Endodermal cell (in vitro differentiated cells): Measurements from ENCODE around the gene TNS3. TPM values are rescaled to one million over a fixed set of nuclear protein-coding genes. Genes with fewer than 3 reads are reported as not detected.

ENCODE experiments used
- DNase-seq: peaks from one replicate; pipeline ENCODE4 v3.0.0-alpha.2; 2017
- H3K27ac ChIP-seq: 2 replicates; pipeline ENCODE4 v1.5.1; 2013; ENCODE audit warnings: mild to moderate bottlenecking, low read depth, low read length, moderate library complexity
- H3K27me3 ChIP-seq: 2 replicates; pipeline ENCODE4 v1.6.1; 2013; ENCODE audit warnings: mild to moderate bottlenecking, low read length, moderate library complexity; ENCODE audit not compliant: insufficient read depth, control insufficient read depth, poor library complexity, severe bottlenecking
- H3K36me3 ChIP-seq: 2 replicates; pipeline ENCODE4 v1.7.0; 2013; ENCODE audit warnings: mild to moderate bottlenecking, low read length, moderate library complexity; ENCODE audit not compliant: control insufficient read depth, insufficient read depth
- H3K4me1 ChIP-seq: one replicate; pipeline ENCODE4 v1.7.0; 2013; ENCODE audit warnings: low read length; ENCODE audit not compliant: control insufficient read depth, insufficient read depth
- H3K4me3 ChIP-seq: 2 replicates; pipeline ENCODE4 v1.5.1; 2013; ENCODE audit warnings: mild to moderate bottlenecking, low read length, moderate library complexity
- H3K9ac ChIP-seq: 2 replicates; pipeline ENCODE4 v1.6.1; 2013; ENCODE audit warnings: mild to moderate bottlenecking, low read length, moderate library complexity; ENCODE audit not compliant: poor library complexity, severe bottlenecking; ENCODE audit errors: extremely low read depth
- H3K9me3 ChIP-seq: 2 replicates; pipeline ENCODE4 v1.6.1; 2013; ENCODE audit warnings: mild to moderate bottlenecking, low read length, moderate library complexity; ENCODE audit not compliant: control insufficient read depth
- H3K27ac Mint-ChIP-seq: 2 replicates; pipeline ENCODE4 v1.8.0; 2020; ENCODE audit warnings: mixed read lengths
- H3K27me3 Mint-ChIP-seq: 2 replicates; pipeline ENCODE4 v1.8.0; 2021; ENCODE audit warnings: mild to moderate bottlenecking, mixed read lengths; ENCODE audit not compliant: insufficient read depth
- H3K36me3 Mint-ChIP-seq: 2 replicates; pipeline ENCODE4 v1.8.0; 2020; ENCODE audit warnings: low read depth, mixed read lengths
- H3K4me1 Mint-ChIP-seq: 2 replicates; pipeline ENCODE4 v1.8.0; 2020; ENCODE audit warnings: mixed read lengths
- H3K4me3 Mint-ChIP-seq: 2 replicates; pipeline ENCODE4 v1.8.0; 2020; ENCODE audit warnings: mild to moderate bottlenecking, moderate library complexity, mixed read lengths
- H3K9me3 Mint-ChIP-seq: 2 replicates; pipeline ENCODE4 v1.8.0; 2020; ENCODE audit warnings: mild to moderate bottlenecking, mixed read lengths
- WGBS, 2 experiments: methylation state at CpG; one replicate each; pipeline versions ENCODE4 v1.1.5 to v1.1.7; 2013; ENCODE audit warnings: missing lambda C conversion rate in 2 of 2, mixed read lengths in 1 of 2; ENCODE audit not compliant: insufficient coverage in 1 of 2, insufficient read length in 1 of 2; 5-methylcytosine and 5-hydroxymethylcytosine counted together
- total RNA-seq, 2 donors: library from RNA; stranded (reverse); fragmentation: NEBNext Ultra II Directional in 1 of 2; extraction: Animal tissue kit (Norgen Biotek cat#: 25700) in 1 of 2; gene quantifications; 2 replicates in 1 of 2; 3 replicates in 1 of 2; pipeline ENCODE4 v1.2.1, GENCODE V29; 2021
- TF ChIP-seq, protein P1 (sequence below): fragments of 200-600 bp; sonication (generic); conservative IDR thresholded peaks from 2 replicates; pipeline ENCODE4 v1.5.0; 2021; ENCODE audit warnings: antibody characterized with exemption, mild to moderate bottlenecking

The TNS3 gene
- total RNA-seq, 2 donors from 2014 or later = 33.8 to 38.5 TPM

DNA sequence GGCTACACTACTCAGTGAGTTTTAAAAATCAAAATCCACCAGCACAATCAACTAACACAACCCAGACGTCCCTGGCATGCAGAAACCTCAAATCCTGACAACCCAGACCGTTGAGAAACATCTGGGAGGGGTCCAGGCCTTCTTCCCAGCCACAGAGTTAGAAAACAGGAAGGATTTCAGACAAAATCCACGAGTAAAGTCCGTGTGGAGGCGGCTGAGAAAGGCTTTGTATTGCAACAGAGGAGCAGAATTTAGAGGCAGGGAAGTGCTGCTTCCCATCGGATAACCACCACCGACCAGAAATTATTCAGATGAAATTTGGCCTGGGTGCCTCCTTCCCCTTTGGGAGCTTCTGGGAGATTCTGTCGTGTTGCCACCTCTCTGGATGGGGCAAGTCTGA is 61.5 kb downstream of the TNS3 start:
- 66 to 74% methylated on average over 8 of the region's 8 CpGs for WGBS, 2 experiments
- H3K4me1 ChIP-seq = peaks cover 4% of the 10 kb centered on the region
- no peak overlapping the region for H3K9ac ChIP-seq
- no peak overlapping the region for H3K27ac ChIP-seq
- no peaks in the 10 kb centered on the region for H3K27me3 Mint-ChIP-seq
- DNase-seq = no peak
- H3K36me3 Mint-ChIP-seq = peaks cover 27% of the 10 kb centered on the region
- H3K4me3 ChIP-seq = no peak overlapping the region
- TF ChIP-seq, protein P1, sequence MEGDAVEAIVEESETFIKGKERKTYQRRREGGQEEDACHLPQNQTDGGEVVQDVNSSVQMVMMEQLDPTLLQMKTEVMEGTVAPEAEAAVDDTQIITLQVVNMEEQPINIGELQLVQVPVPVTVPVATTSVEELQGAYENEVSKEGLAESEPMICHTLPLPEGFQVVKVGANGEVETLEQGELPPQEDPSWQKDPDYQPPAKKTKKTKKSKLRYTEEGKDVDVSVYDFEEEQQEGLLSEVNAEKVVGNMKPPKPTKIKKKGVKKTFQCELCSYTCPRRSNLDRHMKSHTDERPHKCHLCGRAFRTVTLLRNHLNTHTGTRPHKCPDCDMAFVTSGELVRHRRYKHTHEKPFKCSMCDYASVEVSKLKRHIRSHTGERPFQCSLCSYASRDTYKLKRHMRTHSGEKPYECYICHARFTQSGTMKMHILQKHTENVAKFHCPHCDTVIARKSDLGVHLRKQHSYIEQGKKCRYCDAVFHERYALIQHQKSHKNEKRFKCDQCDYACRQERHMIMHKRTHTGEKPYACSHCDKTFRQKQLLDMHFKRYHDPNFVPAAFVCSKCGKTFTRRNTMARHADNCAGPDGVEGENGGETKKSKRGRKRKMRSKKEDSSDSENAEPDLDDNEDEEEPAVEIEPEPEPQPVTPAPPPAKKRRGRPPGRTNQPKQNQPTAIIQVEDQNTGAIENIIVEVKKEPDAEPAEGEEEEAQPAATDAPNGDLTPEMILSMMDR = no peak
- peaks cover 14% of the 10 kb centered on the region for H3K36me3 ChIP-seq
- H3K27me3 ChIP-seq = no peaks in the 10 kb centered on the region
- H3K4me3 Mint-ChIP-seq = no peak overlapping the region
- no peaks in the 10 kb centered on the region for H3K9me3 ChIP-seq
- H3K9me3 Mint-ChIP-seq = peaks cover 3% of the 10 kb centered on the region
- peak overlapping the region; percentile 28 for H3K27ac Mint-ChIP-seq
- H3K4me1 Mint-ChIP-seq = peaks cover 37% of the 10 kb centered on the region

GRCh38 chr7:47518827-47519226 is 63.1 kb downstream of the TNS3 start:
- no peak overlapping the region for H3K4me3 Mint-ChIP-seq
- Histone ChIP-seq H3K9ac (no peak overlapping the region), H3K4me1 (peaks cover 7% of the 10 kb centered on the region), H3K27me3 (no peaks in the 10 kb centered on the region), H3K9me3 (no peaks in the 10 kb centered on the region), H3K27ac (no peak overlapping the region), H3K4me3 (no peak overlapping the region), H3K36me3 (peaks cover 1% of the 10 kb centered on the region)
- peaks cover 17% of the 10 kb centered on the region for H3K36me3 Mint-ChIP-seq
- H3K4me1 Mint-ChIP-seq = peaks cover 37% of the 10 kb centered on the region
- 91 to 94% methylated on average over 6 to 7 of the region's 7 CpGs for WGBS, 2 experiments
- no peaks in the 10 kb centered on the region for H3K27me3 Mint-ChIP-seq
- no peak for DNase-seq
- no peak overlapping the region for H3K27ac Mint-ChIP-seq
- peaks cover 3% of the 10 kb centered on the region for H3K9me3 Mint-ChIP-seq
- TF ChIP-seq, protein P1 = no peak

DNA sequence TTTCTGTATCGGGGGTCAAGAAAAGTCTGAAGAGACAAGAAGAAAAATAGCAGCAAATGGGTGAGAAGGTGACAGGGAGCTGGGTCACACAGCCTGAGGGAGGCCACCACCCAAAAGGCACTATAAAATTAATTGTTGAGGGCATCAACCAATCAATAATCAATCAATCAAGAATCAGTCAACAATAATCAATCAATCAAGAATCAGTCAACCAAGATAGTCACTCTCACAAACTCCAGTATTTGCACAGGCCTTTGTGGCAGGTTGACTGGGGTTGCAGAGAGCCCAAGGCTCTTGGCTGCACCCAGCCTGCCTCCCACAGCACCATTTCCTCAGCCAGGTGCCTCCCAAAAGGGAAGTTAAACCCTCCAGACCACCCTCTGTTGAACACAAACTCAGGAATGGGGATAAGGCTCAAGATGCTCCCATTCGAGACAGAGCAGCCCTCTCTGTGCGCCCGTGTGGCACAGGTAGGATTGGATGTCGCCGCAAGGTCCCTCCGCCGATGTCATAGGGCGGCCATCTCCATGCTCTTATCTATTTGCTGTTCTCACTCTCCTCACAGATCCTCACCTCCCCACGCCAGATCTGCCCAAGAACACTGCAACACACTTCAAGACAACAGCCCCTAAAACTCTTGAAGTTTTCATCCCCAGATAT is 64.0 kb downstream of the TNS3 start:
- 95% methylated on average over 10 of the region's 10 CpGs for WGBS, 2 experiments
- H3K9me3 Mint-ChIP-seq = no peaks in the 10 kb centered on the region
- Histone ChIP-seq H3K4me3 (no peak overlapping the region), H3K27ac (no peak overlapping the region), H3K4me1 (peaks cover 10% of the 10 kb centered on the region), H3K27me3 (no peaks in the 10 kb centered on the region), H3K36me3 (no peaks in the 10 kb centered on the region), H3K9me3 (no peaks in the 10 kb centered on the region), H3K9ac (no peak overlapping the region)
- TF ChIP-seq, protein P1 = no peak
- no peaks in the 10 kb centered on the region for H3K27me3 Mint-ChIP-seq
- peaks cover 8% of the 10 kb centered on the region for H3K36me3 Mint-ChIP-seq
- peaks cover 37% of the 10 kb centered on the region for H3K4me1 Mint-ChIP-seq
- DNase-seq = no peak
- H3K27ac Mint-ChIP-seq = peak overlapping the region; percentile 22
- no peak overlapping the region for H3K4me3 Mint-ChIP-seq
